Peyer's patch (tissue), 4 donors: ENCODE results near the gene FAM98B. TPM values are rescaled to one million over a fixed set of nuclear protein-coding genes. Genes with fewer than 3 reads are reported as not detected.

ENCODE experiments used
- DNase-seq, 3 donors: peaks; one replicate each; pipeline ENCODE4 v3.0.0-alpha.2; 2017 to 2019
- H3K27ac ChIP-seq, 4 donors: fragments of 200-600 bp; sonication (generic); one replicate each; pipeline ENCODE4 v1.5.1; 2016 to 2019
- H3K27me3 ChIP-seq, 2 donors: fragments of 200-600 bp; sonication (generic); one replicate each; pipeline ENCODE4 v1.5.1; 2019
- H3K36me3 ChIP-seq, 3 donors: fragments of 200-600 bp; sonication (generic); one replicate each; pipeline ENCODE4 v1.5.1; 2016 to 2019
- H3K4me1 ChIP-seq, 4 donors: fragments of 200-600 bp; sonication (generic); one replicate each; pipeline ENCODE4 v1.5.1; 2016 to 2019
- H3K4me3 ChIP-seq, 4 donors: fragments of 200-600 bp; sonication (generic); 1 replicate in 3 of 4; 2 replicates in 1 of 4; pipeline ENCODE4 v1.5.1; 2016 to 2019; ENCODE audit warnings: mild to moderate bottlenecking in 1 of 4
- H3K9me3 ChIP-seq, 4 donors: fragments of 200-600 bp; sonication (generic); one replicate each; pipeline ENCODE4 v1.5.1; 2016 to 2019; ENCODE audit warnings: mild to moderate bottlenecking in 1 of 4
- CTCF ChIP-seq, 6 experiments: fragments of 450-650 bp in 4 of 6; fragments of 200-600 bp in 2 of 6; sonication (generic) in 1 of 6; IDR thresholded peaks; one replicate each; pipeline ENCODE4 v1.5.1; 2017 to 2019; ENCODE audit warnings: antibody characterized with exemption in 6 of 6, mild to moderate bottlenecking in 3 of 6, moderate library complexity in 1 of 6
- POLR2A ChIP-seq, 2 donors: fragments of 450-650 bp; IDR thresholded peaks; one replicate each; pipeline ENCODE4 v1.5.1; 2017; ENCODE audit warnings: antibody characterized with exemption in 2 of 2, mild to moderate bottlenecking in 2 of 2, moderate library complexity in 2 of 2
- total RNA-seq, 4 donors: library from RNA; depleted of rRNA; stranded (reverse); fragments of >200 nt; gene quantifications; one replicate each; pipeline ENCODE4 v1.1.0, GENCODE V29; 2016

FAM98B gene
- 10 to 100 TPM in 1 of 4 donors, 1 to 10 TPM in 3; 7.7 to 10.5 (median 9.2) TPM for total RNA-seq

DNA sequence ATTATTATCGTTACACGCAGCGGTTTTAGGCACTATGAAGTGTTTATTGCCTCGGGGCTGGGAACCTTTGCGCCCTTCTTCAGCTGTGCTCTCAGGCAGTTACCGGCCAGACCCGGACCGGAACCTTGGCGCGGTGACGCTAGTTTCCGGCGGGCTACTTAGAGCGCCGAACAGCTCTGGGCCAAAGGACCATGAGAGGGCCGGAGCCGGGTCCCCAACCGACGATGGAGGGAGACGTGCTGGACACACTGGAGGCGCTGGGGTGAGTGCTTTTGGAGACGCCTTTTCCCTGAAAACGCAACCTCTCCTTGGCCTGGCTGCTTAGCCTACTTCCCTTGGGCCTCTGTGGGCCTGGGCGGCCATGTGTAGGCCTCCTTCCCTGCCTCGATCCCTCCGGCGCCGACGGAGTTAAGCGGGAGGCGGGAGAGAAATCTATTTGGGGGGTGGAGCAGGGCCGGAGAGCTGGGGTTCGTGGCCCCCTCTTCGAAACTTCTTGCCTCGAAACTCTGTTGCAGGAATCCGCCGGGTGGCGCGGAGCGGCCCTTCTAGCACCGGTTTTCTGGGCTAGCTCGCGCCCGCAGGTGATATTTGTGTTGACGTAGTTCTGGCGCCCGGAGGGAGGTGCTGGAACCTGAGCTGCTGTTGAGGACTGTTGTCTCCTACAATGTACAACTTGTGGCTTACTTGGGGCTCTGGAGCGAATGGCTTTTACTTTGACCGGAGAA is at the start of gene FAM98B:
Gene FAM98B, plus strand, starts transcription at position 157 of the 725 bp plus-strand sequence. Its CDS starts 35 bp downstream, at position 192.
- Histone ChIP-seq H3K4me3 (peak within 1 kb of the TSS; percentile 80 to 90 (median 85)), H3K27me3 (no peaks in the 10 kb centered on the region), H3K9me3 (no peaks in the 10 kb centered on the region), H3K27ac (peak within 1 kb of the TSS; percentile 83 to 90 (median 88)), H3K4me1 (peaks cover 0 to 15% (median 3%) of the 10 kb centered on the region in 4 donors), H3K36me3 (no peaks in the 10 kb centered on the region)
- TF ChIP-seq POLR2A (IDR thresholded peaks at IDR 0.05) (peak in 1 of 2 donors; percentile 41), CTCF (IDR thresholded peaks at IDR 0.05) (peak in 2 of 6 experiments; percentile 1 to 5)
- DNase-seq, result peak; percentile 80 to 94 (median 89)

GRCh38 chr15:38406436-38406835 is 47.5 kb upstream of the FAM98B start:
- no peak overlapping the region for H3K27ac ChIP-seq
- no peaks in the 10 kb centered on the region for H3K4me1 ChIP-seq
- H3K27me3 ChIP-seq, result no peaks in the 10 kb centered on the region
- no peak for DNase-seq
- H3K36me3 ChIP-seq, result no peaks in the 10 kb centered on the region
- no peaks in the 10 kb centered on the region for H3K9me3 ChIP-seq
- no peak overlapping the region for H3K4me3 ChIP-seq
- TF ChIP-seq POLR2A (IDR thresholded peaks at IDR 0.05), result no peak
- no peak for TF ChIP-seq CTCF (IDR thresholded peaks at IDR 0.05)

GRCh38 chr15:38408576-38408975 is 45.4 kb upstream of the FAM98B start:
- no peak for TF ChIP-seq POLR2A (IDR thresholded peaks at IDR 0.05)
- no peak for TF ChIP-seq CTCF (IDR thresholded peaks at IDR 0.05)
- H3K36me3 ChIP-seq, result no peaks in the 10 kb centered on the region
- no peaks in the 10 kb centered on the region for H3K4me1 ChIP-seq
- H3K27me3 ChIP-seq, result no peaks in the 10 kb centered on the region
- H3K9me3 ChIP-seq, result no peaks in the 10 kb centered on the region
- no peak for DNase-seq
- no peak overlapping the region for H3K27ac ChIP-seq
- no peak overlapping the region for H3K4me3 ChIP-seq

DNA sequence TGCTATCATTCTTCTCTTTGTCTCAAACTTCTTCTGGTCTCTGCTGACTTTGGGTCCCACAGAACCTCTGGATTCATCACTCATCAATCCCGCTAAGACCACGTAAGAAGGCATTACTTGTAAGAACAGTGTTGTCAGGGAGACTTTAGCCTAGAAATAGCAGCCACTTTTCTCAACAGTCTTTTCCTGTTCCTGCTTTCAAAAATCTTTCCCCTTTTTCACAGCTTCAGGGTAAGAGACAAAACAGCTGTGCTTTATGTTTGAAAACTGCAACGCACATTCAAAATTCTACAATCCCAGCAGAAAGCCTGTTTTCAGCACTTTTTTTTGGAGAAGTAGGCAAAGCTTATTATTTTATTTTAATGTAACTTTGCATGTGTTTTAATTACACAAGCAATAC is 42.0 kb upstream of the FAM98B start:
- Histone ChIP-seq H3K27ac (no peak overlapping the region), H3K4me1 (no peaks in the 10 kb centered on the region), H3K36me3 (no peaks in the 10 kb centered on the region), H3K9me3 (no peaks in the 10 kb centered on the region), H3K4me3 (no peak overlapping the region), H3K27me3 (no peaks in the 10 kb centered on the region)
- no peak for DNase-seq
- TF ChIP-seq POLR2A (IDR thresholded peaks at IDR 0.05) (no peak), CTCF (IDR thresholded peaks at IDR 0.05) (no peak)

GRCh38 chr15:38412466-38412865 is 41.5 kb upstream of the FAM98B start:
- Histone ChIP-seq H3K4me1 (no peaks in the 10 kb centered on the region), H3K9me3 (no peaks in the 10 kb centered on the region), H3K27me3 (no peaks in the 10 kb centered on the region), H3K36me3 (no peaks in the 10 kb centered on the region), H3K27ac (no peak overlapping the region), H3K4me3 (no peak overlapping the region)
- TF ChIP-seq POLR2A (IDR thresholded peaks at IDR 0.05), result no peak
- no peak for TF ChIP-seq CTCF (IDR thresholded peaks at IDR 0.05)
- no peak for DNase-seq
